Spinal cord (tissue), 10 donors: ENCODE results near the gene ANKRD22. TPM values are rescaled to one million over a fixed set of nuclear protein-coding genes. Genes with fewer than 3 reads are reported as not detected.

Experiments used
- DNase-seq, 6 donors: peaks; one replicate each; pipeline versions ENCODE4 v3.0.0 to v3.0.0-alpha.2; 2013 to 2015; ENCODE audit warnings: low spot score in 6 of 6, low read depth in 4 of 6
- H3K27ac ChIP-seq: one replicate; pipeline ENCODE4 v1.5.1; 2013; ENCODE audit warnings: low read depth, low read length, control low read depth
- H3K27me3 ChIP-seq: one replicate; pipeline ENCODE4 v1.6.1; 2013; ENCODE audit warnings: low read length; ENCODE audit not compliant: control insufficient read depth, insufficient read depth
- H3K36me3 ChIP-seq: one replicate; pipeline ENCODE4 v1.6.1; 2013; ENCODE audit warnings: low read length; ENCODE audit not compliant: control insufficient read depth, insufficient read depth
- H3K4me1 ChIP-seq: one replicate; pipeline ENCODE4 v1.6.1; 2013; ENCODE audit warnings: low read length; ENCODE audit not compliant: control insufficient read depth, insufficient read depth
- H3K4me3 ChIP-seq: one replicate; pipeline ENCODE4 v1.5.1; 2013; ENCODE audit warnings: low read depth, low read length, control low read depth
- H3K9me3 ChIP-seq: one replicate; pipeline ENCODE4 v1.6.1; 2013; ENCODE audit warnings: low read length; ENCODE audit not compliant: control insufficient read depth, insufficient read depth
- WGBS: methylation state at CpG from one replicate; pipeline ENCODE4 v1.1.5; 2013; ENCODE audit warnings: missing lambda C conversion rate; ENCODE audit not compliant: insufficient coverage; 5-methylcytosine and 5-hydroxymethylcytosine counted together
- polyA plus RNA-seq, 2 donors: library from polyadenylated mRNA; unstranded; fragments of 120-200 nt; gene quantifications; one replicate each; pipeline ENCODE4 v1.2.1, GENCODE V29; 2013; ENCODE audit not compliant: insufficient read length in 2 of 2
- total RNA-seq, 2 donors: library from RNA; depleted of rRNA in 1 of 2; stranded (reverse); fragments of 120-200 nt in 1 of 2; fragments of >200 nt in 1 of 2; gene quantifications; one replicate each; pipeline versions ENCODE4 v1.2.3 to v1.2.4, GENCODE V29; 2013 to 2014
- donor health status: healthy.

The ANKRD22 gene
- total and polyA plus RNA-seq, 4 donors: 0.17 to 0.70 (median 0.59) TPM; not detected in 1

DNA sequence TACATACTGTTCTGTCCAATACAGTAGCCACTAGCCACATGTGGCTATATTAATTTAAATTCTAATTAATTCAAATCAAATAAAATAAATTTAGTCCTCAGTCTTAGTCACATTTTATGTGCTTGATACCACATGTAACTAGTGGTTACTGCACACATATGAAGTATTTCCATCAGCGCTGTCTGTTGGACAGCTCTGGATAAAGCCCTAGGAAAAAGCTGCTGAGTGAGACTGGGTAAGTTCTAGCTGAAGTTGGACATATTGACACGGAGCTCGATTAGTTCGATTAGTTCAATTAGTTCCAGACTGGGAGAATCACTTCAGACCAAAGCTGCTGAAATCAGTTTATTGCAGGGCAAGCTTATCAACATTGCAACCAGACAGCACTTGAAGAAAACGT, 64.2 kb downstream of the ANKRD22 start:
- no peak overlapping the region for H3K4me3 ChIP-seq
- DNase-seq: no peak
- H3K27ac ChIP-seq: no peak overlapping the region
- WGBS: 75% methylated on average over 3 of the region's 5 CpGs
- H3K4me1 ChIP-seq: no peaks in the 10 kb centered on the region
- no peaks in the 10 kb centered on the region for H3K27me3 ChIP-seq
- H3K9me3 ChIP-seq: no peaks in the 10 kb centered on the region
- no peaks in the 10 kb centered on the region for H3K36me3 ChIP-seq

DNA sequence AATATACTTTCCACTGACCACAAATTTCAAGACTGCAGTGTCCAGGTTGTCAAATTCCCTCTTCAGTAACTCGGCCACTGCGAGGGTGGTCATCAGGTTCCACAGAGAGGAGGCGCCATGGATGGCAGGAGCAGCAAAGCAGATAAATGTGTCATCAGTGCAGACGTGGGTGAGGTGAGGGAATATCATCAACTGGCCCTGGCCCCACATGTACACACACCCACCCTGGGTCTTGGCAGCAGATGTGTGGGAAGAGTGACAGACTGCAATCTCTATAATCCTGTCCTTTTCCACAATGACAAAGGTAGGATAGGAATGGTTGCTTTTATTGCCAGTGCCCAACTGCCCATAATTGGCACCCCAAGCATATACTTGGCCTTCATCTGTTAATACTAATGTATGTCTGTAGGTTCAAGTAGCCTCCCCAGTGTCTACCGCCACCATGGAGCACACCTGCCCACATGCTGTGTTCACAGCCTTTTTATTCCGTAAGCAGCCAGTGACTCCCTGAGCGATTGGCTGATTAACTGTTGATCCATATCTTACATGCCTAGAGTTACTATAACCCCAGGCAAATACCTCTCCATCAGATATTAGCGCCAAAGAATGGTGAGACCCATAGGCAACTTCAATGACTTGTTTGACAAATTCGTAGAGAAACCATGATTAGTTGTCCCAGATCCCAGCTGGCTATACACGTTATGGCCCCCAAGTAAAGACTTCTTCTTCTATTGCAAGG, 65.4 kb downstream of the ANKRD22 start:
- WGBS: 97% methylated on average over 9 of the region's 10 CpGs
- H3K4me1 ChIP-seq: no peaks in the 10 kb centered on the region
- no peaks in the 10 kb centered on the region for H3K36me3 ChIP-seq

DNA sequence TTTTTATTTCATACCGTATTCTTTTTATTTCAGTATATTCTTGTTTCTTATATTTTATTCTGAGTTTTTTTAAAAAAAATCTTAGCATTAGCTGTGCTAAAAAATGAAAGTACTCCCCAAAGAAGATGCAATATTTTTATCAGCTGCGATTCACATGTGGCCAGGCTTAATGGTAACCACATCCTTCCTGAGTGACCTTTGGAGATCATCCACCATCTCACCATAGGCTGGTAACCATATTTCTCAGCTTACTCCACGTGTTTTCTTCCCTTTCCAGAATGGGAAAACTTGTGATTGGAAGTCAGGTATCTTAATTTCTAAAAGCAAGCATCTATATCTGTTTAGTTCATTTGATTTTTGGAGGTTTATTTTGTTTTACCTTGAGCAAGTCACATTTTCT, 67.9 kb downstream of the ANKRD22 start:
- Histone ChIP-seq H3K27me3 (no peaks in the 10 kb centered on the region), H3K4me3 (no peak overlapping the region), H3K4me1 (no peaks in the 10 kb centered on the region), H3K9me3 (no peaks in the 10 kb centered on the region), H3K36me3 (no peaks in the 10 kb centered on the region), H3K27ac (no peak overlapping the region)
- WGBS: no CpG with 5 or more reads among the region's 3 CpGs
- DNase-seq: no peak

More for the DNA sequence above, 65.4 kb downstream of the ANKRD22 start:
- Histone ChIP-seq H3K27ac (no peak overlapping the region), H3K9me3 (no peaks in the 10 kb centered on the region), H3K4me3 (no peak overlapping the region), H3K27me3 (no peaks in the 10 kb centered on the region)
- no peak for DNase-seq

DNA sequence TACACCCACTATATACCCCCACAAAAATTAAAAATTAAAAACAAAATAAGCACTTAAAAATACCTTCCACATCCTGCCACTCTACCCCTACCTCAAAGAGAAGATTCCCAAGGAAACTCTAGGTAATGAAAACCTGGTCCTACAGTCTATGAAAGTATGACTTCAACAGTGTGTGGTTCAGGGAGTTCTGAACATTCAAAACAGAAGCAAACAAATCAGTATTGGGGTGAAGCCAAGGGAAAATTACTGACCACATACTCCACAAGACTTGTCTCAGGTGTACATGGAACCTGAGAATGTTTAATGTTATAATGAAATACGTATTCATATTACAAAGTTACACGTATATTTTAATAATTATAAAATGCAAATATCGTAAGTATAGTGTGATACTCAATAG, 69.4 kb downstream of the ANKRD22 start:
- H3K4me3 ChIP-seq: no peak overlapping the region
- no CpG with 5 or more reads among the region's 3 CpGs for WGBS
- H3K36me3 ChIP-seq: no peaks in the 10 kb centered on the region
- H3K27me3 ChIP-seq: no peaks in the 10 kb centered on the region
- no peaks in the 10 kb centered on the region for H3K4me1 ChIP-seq
- DNase-seq: no peak
- H3K27ac ChIP-seq: no peak overlapping the region
- no peaks in the 10 kb centered on the region for H3K9me3 ChIP-seq

GRCh38 chr10:88781206-88781605, 70.4 kb downstream of the ANKRD22 start:
- Histone ChIP-seq H3K27me3 (no peaks in the 10 kb centered on the region), H3K4me3 (no peak overlapping the region), H3K36me3 (no peaks in the 10 kb centered on the region), H3K9me3 (no peaks in the 10 kb centered on the region), H3K4me1 (no peaks in the 10 kb centered on the region), H3K27ac (no peak overlapping the region)
- no CpG with 5 or more reads among the region's 2 CpGs for WGBS
- no peak for DNase-seq

Other genes starting within 250 kb of the ANKRD22 start
- not detected for gene LIPF, start 187.4 kb downstream of the ANKRD22 start, total RNA-seq
- not detected for gene LIPF, start 187.4 kb downstream of the ANKRD22 start, polyA plus RNA-seq
- not detected for gene LIPK, start 145.6 kb downstream of the ANKRD22 start, total RNA-seq
- gene LIPK, start 145.6 kb downstream of the ANKRD22 start, polyA plus RNA-seq: not detected
- gene LIPN, start 91.8 kb downstream of the ANKRD22 start, total RNA-seq: under 1 TPM in 1 of 2 donors, not detected in 1; 0.30 TPM
- not detected for gene LIPN, start 91.8 kb downstream of the ANKRD22 start, polyA plus RNA-seq
- gene LIPM, start 49.1 kb downstream of the ANKRD22 start, total RNA-seq: not detected
- gene LIPM, start 49.1 kb downstream of the ANKRD22 start, polyA plus RNA-seq: under 1 TPM in 1 of 2 donors, not detected in 1; 0.21 TPM
- gene STAMBPL1, start 28.4 kb upstream of the ANKRD22 start, total RNA-seq: 10 to 100 TPM; 10.2 to 23.9 TPM
- gene STAMBPL1, start 28.4 kb upstream of the ANKRD22 start, polyA plus RNA-seq: 10 to 100 TPM in 1 of 2 donors, 1 to 10 TPM in 1; 8.4 to 10.4 TPM
- 100 to 1,000 TPM in 1 of 2 donors, 10 to 100 TPM in 1; 97.2 to 357 TPM for gene ACTA2, start 100.9 kb upstream of the ANKRD22 start, total RNA-seq
- gene ACTA2, start 100.9 kb upstream of the ANKRD22 start, polyA plus RNA-seq: 10 to 100 TPM; 37.7 to 44.4 TPM
- gene FAS, start 139.0 kb upstream of the ANKRD22 start, total RNA-seq: 1 to 10 TPM; 6.4 to 9.0 TPM
- 1 to 10 TPM; 4.5 to 5.1 TPM for gene FAS, start 139.0 kb upstream of the ANKRD22 start, polyA plus RNA-seq